ENCODE results near the gene WWC2.

DNA sequence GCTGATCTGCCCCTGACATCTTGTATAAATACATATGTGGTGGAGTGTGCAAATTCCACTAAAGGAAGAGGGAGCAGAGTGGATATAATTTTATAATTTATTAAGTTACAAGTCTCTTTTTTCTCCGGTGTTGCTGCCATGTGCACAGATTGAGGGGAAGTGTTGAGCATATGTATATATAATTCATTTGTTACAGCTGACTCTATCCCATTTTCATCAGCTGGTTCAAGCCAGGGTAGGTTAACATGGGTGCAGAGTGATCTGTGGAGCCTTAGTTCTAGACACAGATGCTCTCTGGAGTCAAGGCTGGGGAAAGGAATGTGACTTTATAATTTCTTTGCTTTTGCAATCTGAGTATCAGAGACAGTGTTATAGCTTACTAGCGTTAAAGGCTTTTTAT, 103.5 kb downstream of the WWC2 start:
- TF ChIP-seq, protein P1, sequence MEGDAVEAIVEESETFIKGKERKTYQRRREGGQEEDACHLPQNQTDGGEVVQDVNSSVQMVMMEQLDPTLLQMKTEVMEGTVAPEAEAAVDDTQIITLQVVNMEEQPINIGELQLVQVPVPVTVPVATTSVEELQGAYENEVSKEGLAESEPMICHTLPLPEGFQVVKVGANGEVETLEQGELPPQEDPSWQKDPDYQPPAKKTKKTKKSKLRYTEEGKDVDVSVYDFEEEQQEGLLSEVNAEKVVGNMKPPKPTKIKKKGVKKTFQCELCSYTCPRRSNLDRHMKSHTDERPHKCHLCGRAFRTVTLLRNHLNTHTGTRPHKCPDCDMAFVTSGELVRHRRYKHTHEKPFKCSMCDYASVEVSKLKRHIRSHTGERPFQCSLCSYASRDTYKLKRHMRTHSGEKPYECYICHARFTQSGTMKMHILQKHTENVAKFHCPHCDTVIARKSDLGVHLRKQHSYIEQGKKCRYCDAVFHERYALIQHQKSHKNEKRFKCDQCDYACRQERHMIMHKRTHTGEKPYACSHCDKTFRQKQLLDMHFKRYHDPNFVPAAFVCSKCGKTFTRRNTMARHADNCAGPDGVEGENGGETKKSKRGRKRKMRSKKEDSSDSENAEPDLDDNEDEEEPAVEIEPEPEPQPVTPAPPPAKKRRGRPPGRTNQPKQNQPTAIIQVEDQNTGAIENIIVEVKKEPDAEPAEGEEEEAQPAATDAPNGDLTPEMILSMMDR (IDR thresholded peaks at IDR 0.05), result no peak
- no peak for TF ChIP-seq SIN3A (IDR thresholded peaks at IDR 0.05; ENCODE audit: borderline replicate concordance, insufficient read depth, low read depth, low read length)
- no peak for TF ChIP-seq POLR2AphosphoS5 (IDR thresholded peaks at IDR 0.05; ENCODE audit: low read depth, low read length)
